PFSK-1 (cell line): ENCODE measurements around the gene ACTR5.

ENCODE experiments used
- POLR2AphosphoS5 ChIP-seq: IDR thresholded peaks from 2 replicates; pipeline ENCODE4 v1.6.1; 2012; ENCODE audit warnings: low read depth, mild to moderate bottlenecking, control low read depth, low read length, moderate library complexity
- REST ChIP-seq, 2 experiments: IDR thresholded peaks; 2 replicates each; pipeline versions ENCODE4 v1.6.1 to v1.8.0; 2011 to 2012; ENCODE audit warnings: low read depth in 2 of 2, low read length in 2 of 2, control low read depth in 1 of 2, inconsistent platforms in 1 of 2, mild to moderate bottlenecking in 1 of 2, moderate library complexity in 1 of 2; ENCODE audit not compliant: insufficient read depth in 1 of 2
- SIN3A ChIP-seq: IDR thresholded peaks from 2 replicates; pipeline ENCODE4 v1.6.1; 2012; ENCODE audit warnings: mild to moderate bottlenecking, low read length, moderate library complexity, borderline replicate concordance; ENCODE audit not compliant: insufficient read depth
- TAF1 ChIP-seq: IDR thresholded peaks from 2 replicates; pipeline ENCODE4 v1.6.1; 2012; ENCODE audit warnings: low read length, control low read depth, borderline replicate concordance; ENCODE audit not compliant: insufficient read depth

- TF ChIP-seq SIN3A (no peak), POLR2AphosphoS5 (no peak), REST (IDR thresholded peaks at IDR 0.05; ENCODE audit: insufficient read depth in 1 of 2, low read depth in 2 of 2, low read length in 2 of 2) (no peak), TAF1 (no peak)
These were observed 2.5 kb upstream of the ACTR5 start for GRCh38 chr20:38745757-38746156.
